ENCODE data around the gene NEK8. TPM values are rescaled to one million over a fixed set of nuclear protein-coding genes. Genes with fewer than 3 reads are reported as not detected.
"Not testable (repeated sequence)": the region's sequence is repeated elsewhere in the genome, so short reads cannot be mapped to it uniquely, and the experiment has no call there.

NEK8 gene
- total RNA-seq, 1 donor from 2014 or later, result 1.7 TPM

DNA sequence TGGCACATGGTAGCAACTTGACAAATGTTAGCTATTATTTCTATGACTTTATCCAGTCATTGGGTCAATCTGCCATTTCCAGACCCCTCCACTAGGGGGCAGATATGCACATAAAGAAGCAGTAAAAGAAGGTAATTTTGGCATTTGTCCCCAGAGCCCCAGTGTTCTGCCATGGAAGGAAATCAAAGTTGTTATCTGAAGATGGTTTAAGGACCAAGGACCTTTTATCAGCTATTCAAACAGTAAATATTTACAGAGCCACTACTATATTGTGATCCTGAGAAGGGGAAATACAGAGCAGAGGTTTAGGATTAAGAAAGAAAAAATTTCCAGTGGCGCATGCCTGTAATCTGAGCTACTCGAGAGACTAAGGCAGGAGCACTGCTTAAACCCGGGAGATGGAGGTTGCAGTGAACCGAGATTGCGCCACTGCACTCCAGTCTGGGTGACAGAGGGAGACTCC is 35.2 kb downstream of the NEK8 start:
- DNase-seq (ENCODE audit: low read depth in 2 of 2), result peak; percentile 55 to 77

DNA sequence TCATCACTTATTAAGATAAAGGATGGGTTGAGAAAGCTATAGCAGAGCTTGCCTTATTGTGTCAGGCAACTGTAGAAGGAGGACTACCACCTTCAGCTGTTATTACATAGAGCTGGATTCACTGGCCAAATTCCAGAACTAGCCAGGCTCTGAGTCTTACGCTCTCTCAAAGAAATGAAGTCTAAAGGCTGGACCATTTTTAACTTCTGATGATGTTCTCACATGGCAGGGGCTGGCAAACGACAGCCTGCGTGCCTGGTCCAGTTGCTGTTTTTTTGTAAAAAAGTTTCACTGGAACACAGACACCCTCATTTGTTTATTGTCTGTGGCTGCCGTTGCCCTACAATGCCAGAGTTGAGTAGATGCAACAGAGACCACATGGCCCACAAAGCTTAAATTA is 36.5 kb downstream of the NEK8 start:
- DNase-seq (ENCODE audit: low read depth in 2 of 2), result no peak

DNA sequence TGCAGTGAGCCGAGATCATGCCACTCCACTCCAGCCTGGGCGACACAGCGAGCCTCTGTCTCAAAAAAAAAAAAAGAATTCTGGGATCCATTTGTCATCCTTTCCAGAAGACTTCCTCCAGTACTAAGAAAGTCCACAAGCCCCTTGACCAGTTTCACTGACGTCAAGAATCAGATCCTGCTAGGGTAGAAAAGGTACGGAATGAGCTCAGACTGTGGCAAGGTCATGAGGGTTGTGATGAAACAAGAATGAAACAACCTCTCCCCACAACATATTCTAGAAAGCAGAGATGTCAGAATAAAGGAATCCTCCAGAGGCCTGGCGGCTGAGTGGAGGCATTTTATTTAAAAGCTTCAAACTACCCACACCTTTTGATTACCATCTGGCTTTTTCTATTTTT is 45.1 kb downstream of the NEK8 start:
- no peak for DNase-seq (ENCODE audit: low read depth in 2 of 2)

DNA sequence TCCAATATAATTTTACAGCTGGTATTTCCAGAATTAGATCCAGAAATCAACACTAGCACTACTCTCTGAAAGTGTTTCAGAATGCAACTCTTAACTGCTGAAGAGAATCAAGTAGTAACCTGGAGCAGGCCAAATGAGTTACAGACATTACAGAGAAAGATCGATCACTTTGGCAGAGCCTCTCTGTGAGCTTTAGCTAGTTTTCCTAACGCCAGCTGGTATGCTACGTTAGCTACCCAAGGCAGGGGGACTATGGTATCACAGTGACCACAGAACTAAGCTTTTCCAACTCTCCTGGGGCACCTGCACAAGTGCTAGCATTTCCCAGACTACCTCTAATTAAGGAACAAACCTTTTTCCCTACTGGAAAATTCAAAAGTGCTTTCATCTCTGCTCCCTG is 45.6 kb downstream of the NEK8 start:
- no peak for DNase-seq (ENCODE audit: low read depth in 2 of 2)

DNA sequence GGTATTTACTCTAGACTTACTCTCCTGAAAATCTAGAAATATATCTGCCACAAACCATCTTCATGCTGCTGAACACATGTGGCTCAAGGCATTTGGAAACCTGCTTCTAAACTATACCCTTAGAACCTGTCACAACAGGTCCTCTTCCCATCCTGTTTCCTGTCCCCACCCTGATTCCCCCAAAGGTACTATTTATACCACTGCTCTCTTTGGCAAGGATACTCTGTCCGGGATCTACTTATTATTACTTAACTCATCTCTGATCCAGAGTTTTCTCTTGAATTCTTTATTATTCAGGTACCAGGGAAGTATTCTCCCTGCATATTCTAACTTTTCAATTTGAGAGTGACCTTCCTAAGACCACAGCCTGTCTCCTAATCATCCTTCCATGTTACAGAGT is 48.6 kb downstream of the NEK8 start:
- DNase-seq (ENCODE audit: low read depth in 2 of 2), result no peak

DNA sequence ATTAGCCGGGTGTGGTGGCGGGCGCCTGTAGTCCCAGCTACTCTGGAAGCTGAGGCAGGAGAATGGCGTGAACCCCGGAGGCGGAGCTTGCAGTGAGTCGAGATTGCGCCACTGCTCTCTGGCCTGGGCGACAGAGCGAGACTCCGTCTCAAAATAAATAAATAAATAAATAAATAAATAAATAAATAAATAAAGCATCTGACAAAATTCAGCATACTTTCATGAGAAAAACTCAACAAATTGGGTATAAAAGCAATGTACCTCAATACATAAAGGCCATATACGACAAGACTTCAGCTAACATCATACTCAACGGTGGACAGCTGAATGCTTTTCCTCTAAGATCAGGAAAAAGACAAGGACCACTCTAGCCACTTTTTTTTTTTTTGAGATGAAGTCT is 51.0 kb downstream of the NEK8 start:
- not testable (repeated sequence) for DNase-seq (ENCODE audit: low read depth in 2 of 2)

DNA sequence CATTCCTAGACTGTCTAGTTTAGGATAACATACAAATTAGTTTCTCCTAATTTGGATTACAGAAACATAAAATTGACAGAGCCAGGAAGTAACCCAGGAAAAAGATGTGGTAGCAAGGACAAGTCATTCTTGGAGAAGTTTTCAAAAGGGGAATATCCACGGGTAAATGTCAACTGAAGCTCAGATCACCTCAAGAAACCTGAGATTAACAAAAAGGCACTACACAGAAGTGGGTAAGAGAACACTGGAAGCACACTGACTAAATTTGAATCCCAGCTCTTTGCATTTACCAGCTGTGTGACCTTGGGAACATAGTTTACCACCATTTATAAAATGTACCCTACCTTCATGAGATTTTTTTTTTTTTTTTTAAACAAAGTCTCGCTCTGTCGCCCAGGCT is 54.6 kb downstream of the NEK8 start:
- no peak for DNase-seq (ENCODE audit: low read depth in 2 of 2)

DNA sequence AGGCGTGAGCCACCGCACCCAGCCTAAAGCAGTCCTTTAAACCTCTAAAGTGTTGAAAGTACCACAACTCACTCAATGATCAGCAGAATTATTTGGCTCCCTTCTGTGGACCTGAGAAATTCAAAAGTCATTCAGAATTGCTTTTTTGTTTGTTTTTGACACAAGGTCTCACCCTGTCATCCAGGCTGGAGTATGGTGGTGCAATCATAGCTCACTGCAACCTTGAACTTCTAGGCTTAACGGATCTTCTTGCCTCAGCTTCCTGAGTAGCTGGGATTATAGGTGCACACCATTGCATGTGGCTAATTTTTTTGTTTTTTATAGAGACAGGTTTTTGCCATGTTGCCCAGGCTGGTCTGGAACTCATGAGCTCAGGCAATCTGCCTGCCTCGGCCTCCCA is 59.5 kb downstream of the NEK8 start:
- no peak for DNase-seq (ENCODE audit: low read depth in 2 of 2)

Other genes starting within 250 kb of the NEK8 start
- not detected in 2 replicates for gene FOXN1, start 222.4 kb upstream of the NEK8 start, total RNA-seq
- 18.0 and 25.7 TPM in 2 replicates for gene UNC119, start 176.2 kb upstream of the NEK8 start, total RNA-seq
- 44.2 and 56.3 TPM in 2 replicates for gene PIGS, start 157.3 kb upstream of the NEK8 start, total RNA-seq
- 30.7 and 31.7 TPM in 2 replicates for gene ALDOC, start 151.9 kb upstream of the NEK8 start, total RNA-seq
- 10.9 and 22.2 TPM in 2 replicates for gene SPAG5, start 129.8 kb upstream of the NEK8 start, total RNA-seq
- gene RSKR, start 114.6 kb upstream of the NEK8 start, total RNA-seq, result 2.1 and 2.8 TPM in 2 replicates
- 135 and 142 TPM in 2 replicates for gene BLTP2, start 83.6 kb upstream of the NEK8 start, total RNA-seq
- 52.4 and 73.0 TPM in 2 replicates for gene SDF2, start 66.9 kb upstream of the NEK8 start, total RNA-seq
- gene SUPT6H, start 66.6 kb upstream of the NEK8 start, total RNA-seq, result 37.5 and 48.7 TPM in 2 replicates
- 0.25 and 0.26 TPM in 2 replicates for gene PROCA1, start 16.9 kb upstream of the NEK8 start, total RNA-seq
- 11.8 and 18.8 TPM in 2 replicates for gene RAB34, start 10.9 kb upstream of the NEK8 start, total RNA-seq
- gene RPL23A, start 8.8 kb upstream of the NEK8 start, total RNA-seq, result 429 and 557 TPM in 2 replicates
- gene TLCD1, start 2.6 kb upstream of the NEK8 start, total RNA-seq, result 0.89 and 1.5 TPM in 2 replicates
- 24.0 and 29.2 TPM in 2 replicates for gene TRAF4, start 15.2 kb downstream of the NEK8 start, total RNA-seq
- gene FAM222B, start 114.0 kb downstream of the NEK8 start, total RNA-seq, result 4.9 and 10.7 TPM in 2 replicates
- 27.6 and 36.8 TPM in 2 replicates for gene ERAL1, start 126.2 kb downstream of the NEK8 start, total RNA-seq
- 89.9 and 119 TPM in 2 replicates for gene FLOT2, start 168.9 kb downstream of the NEK8 start, total RNA-seq
- 9.1 and 10.6 TPM in 2 replicates for gene DHRS13, start 174.3 kb downstream of the NEK8 start, total RNA-seq
- 4.4 and 9.0 TPM in 2 replicates for gene PHF12, start 222.7 kb downstream of the NEK8 start, total RNA-seq

All from dermis microvascular lymphatic vessel endothelial cell (primary cell).